GM18507 (cell line): ENCODE measurements around the gene KLF16.
"Not testable (repeated sequence)": the region's sequence is repeated elsewhere in the genome, so short reads cannot be mapped to it uniquely, and the experiment has no call there.

Experiments used
- DNase-seq: peaks from one replicate; pipeline ENCODE4 v3.0.0; 2011; ENCODE audit warnings: low read depth; ENCODE audit not compliant: insufficient read length; ENCODE audit errors: extremely low spot score
- FAIRE-seq: peaks from 2 replicates; lab custom pipeline; 2011; peaks lifted over from hg19 to GRCh38; lab: Jason Lieb, UNC

KLF16 gene

DNA sequence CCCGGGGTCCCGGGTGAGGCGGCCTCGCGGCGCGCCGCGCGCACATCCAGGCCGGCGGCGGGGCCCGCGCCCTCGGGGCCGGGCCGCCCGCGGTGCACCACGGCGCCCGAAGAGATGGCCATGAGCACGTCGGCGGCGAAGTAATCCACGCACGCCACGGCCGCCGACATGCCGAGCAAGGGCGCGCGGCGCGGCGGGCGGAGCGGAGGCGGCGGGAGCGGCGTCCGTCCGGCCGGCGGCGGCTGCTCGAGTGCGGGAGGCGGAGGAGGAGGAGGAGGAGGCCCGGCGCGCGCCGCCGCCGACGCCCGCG lies at the start of gene KLF16:
TSS of gene KLF16 (minus strand) at position 252 of the 310 bp plus-strand sequence. CDS start at position 170, 82 bp downstream.
- DNase-seq (no peak), FAIRE-seq (no peak)

DNA sequence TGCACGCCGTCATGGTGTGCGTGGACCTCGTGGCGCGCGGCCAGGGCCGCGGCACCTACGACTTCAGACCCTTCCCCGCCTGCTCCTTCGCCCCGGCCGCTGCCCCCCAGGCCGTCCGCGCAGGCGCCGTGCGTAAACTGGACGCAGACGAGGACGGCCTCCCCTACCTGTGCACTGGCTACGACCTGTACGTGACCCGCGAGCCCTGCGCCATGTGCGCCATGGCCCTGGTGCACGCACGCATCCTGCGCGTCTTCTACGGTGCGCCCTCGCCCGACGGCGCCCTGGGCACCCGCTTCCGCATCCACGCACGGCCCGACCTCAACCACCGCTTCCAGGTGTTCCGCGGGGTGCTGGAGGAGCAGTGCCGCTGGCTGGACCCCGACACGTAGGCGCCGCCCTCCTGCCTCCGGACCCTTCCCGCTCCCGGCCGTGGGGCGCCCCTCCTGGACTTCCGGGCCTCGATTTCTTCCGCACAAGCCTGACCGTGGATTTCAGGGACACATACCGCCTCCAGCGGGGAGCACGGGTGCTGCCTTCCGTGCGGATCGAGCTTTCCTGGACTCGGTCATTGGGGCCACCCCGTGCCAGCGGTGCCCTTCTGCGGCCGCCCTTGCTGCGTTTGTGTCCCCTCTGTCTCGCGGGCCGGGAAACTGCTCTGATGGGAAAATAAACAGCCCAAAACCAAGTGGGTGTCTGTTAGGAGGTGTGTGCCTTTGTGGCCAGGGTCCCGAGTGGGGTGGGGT lies 49.6 kb upstream of the KLF16 start:
- FAIRE-seq (no peak), DNase-seq (no peak)

DNA sequence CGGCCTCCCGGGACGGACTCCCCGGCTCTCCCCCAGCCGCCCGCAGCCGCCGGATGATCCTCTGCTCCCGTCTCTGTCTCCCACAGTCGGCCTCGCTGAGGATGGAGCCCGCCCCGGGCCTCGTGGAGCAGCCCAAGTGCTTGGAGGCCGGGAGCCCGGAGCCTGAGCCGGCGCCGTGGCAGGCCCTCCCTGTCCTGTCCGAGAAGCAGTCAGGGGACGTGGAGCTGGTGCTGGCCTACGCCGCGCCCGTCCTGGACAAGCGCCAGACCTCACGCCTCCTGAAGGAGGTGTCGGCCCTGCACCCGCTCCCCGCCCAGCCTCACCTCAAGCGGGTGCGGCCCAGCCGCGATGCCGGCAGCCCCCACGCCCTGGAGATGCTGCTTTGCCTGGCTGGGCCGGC lies 48.6 kb upstream of the KLF16 start:
- no peak for FAIRE-seq

DNA sequence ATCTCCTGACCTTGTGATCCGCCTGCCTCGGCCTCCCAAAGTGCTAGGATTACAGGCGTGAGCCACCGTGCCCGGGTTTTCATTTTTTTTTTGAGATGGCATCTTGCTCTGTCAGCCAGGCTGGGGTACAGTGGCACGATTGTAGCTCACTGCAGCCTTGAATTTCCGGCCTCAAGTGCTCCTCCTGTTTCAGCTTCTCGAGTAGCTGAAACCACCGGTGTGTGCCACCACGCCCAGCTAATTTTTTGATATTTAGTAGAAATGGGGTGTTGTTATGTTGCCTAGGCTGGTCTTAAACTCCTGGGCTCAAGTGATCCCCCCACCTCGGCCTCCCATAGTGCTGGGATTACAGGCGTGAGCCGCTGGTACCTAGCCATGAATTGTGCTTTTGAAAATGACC lies 47.7 kb upstream of the KLF16 start:
- DNase-seq = no peak
- FAIRE-seq = peak; percentile 50

More for the DNA sequence above, 48.6 kb upstream of the KLF16 start:
- no peak for DNase-seq

DNA sequence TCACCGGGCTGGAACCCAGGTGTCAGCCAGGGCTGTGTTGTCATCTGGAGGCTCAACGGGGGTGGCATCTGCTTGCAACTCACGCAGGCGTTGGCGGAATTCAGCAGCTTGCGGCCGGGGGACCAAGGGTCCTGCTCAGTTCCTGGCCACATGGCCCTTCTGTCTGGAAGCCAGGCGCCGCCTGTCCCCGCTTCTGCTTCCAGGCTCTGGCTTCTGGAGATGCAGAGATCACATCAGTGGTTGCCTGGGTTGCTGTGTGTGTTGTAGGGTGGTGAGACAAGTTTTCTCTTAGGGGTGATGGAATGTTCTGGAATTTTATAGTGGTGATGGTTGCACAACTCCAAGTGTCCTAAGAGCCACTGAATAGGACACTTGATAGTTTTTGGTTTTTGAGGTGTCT lies 46.8 kb upstream of the KLF16 start:
- DNase-seq = no peak
- FAIRE-seq = no peak

DNA sequence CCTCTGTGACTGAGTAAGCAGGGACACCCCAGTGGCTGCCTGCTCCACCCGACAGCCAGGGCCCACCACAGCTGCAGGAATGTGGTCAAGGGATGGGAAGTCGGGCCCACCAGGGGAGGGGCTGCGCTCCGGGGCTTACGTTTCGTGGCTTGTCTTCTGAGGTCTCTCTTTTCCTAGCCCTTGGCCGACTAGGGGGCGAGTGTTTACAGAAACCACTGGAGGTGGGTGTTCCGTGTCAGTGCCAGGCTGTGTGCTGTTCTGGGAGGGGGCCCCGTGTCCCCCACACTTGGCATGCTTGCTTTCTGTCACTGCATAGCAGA lies 46.3 kb upstream of the KLF16 start:
- DNase-seq (no peak), FAIRE-seq (no peak)

DNA sequence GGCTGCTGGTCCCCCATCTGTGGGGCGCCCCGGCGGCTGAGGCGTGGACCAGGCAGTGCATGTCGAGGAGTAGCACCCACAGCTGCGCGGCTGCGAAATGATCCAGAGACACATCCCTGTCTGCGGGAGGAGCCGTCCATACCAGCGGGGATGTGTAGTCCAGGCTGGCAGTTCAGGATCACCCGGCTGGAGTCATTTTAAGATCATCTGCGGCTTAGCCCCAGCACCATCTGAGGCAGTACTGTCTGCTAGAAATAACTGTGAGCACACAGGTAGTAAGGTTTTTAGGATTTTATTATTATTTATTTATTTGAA lies 44.9 kb upstream of the KLF16 start:
- DNase-seq (no peak), FAIRE-seq (no peak)

DNA sequence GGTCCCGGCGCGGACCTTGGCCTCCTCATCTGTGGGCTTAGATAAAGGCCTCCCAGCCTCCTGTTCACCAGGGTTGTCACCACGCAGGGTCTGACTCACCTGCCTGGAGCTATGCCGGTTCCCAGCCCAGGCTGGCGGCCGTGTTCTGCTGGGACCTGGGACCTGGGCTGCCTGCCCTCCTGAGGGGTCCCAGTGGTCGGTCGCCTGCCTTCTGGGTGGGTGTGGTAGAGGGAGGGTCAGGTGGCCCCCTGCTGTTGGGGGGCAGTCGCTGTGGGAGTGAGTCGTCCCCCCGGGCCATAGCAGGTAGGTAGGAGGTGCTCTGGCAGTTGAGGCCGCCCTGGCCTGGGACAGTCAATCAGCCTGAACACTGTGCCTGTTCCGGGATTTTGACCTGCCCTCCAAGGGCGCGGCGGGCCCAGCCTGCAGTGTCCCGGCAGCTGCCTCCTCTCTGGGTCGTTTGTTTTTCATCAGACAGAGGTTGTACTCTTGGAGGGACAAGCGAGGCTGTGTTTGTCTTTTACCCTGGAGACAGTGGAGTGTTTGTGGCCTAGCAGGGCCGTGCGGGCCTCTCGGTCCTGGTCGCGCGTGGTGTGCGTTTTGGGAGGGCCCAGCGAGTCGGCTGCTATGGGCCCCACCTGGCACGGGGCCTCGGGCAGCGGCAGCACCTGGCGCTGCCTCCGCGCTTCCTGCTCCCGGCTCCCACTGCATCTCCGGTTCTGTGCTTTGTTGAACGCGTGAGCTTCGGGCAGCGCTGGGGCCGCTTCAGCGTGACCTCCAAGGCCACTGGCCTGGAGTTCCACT lies 44.4 kb upstream of the KLF16 start:
- DNase-seq (no peak), FAIRE-seq (no peak)

DNA sequence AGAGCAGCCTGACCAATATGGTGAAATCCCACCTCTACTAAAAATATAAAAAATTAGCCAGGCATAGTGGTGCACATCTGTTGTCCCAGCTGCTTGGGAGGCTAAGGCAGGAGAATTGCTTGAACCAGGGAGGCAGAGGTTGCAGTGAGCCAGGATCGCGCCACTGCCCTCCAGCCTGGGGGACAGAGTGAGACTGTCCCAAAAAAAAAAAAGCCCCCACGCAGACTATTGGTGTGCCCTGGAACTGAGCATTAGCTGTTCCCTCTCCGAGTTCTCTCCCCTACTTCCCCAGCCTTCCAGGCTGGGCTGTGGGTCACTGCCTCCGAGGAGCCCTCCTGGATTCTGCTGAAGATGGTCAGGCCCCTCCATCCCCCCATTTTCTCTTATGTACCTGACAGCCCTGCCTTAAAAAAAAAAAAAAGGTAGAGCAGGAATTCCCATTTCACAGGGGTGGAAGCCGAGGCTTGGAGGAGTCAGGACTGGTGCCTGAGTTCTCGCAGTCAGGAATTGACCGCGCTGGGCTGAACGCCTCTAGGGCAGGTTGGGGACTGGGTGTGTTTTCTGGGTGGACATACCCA lies 43.7 kb upstream of the KLF16 start:
- FAIRE-seq (no peak), DNase-seq (no peak)

DNA sequence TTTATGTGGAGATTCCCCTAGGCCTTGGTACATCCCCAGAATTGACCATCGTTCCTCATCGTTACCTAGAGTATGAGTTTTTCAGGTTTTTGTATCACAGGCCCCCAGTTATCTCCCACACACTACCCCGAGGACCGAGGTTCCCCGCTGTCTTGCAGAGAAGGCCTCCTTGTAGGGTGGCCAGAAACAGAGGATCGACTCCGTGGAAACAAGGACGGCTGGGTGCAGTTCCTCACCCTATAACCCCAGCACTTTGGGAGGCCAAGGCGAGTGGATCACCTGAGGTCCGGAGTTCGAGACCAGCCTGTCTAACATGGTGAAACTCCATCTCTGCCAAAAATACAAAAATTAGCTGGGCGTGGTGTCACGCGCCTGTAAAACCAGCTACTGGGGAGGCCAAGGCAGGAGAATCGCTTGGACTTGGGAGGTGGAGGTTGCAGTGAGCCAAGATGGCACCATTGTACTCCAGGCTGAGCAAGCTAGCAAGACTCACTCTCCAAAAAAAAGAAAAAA lies 42.5 kb upstream of the KLF16 start:
- DNase-seq = no peak
- peak; percentile 5 for FAIRE-seq

DNA sequence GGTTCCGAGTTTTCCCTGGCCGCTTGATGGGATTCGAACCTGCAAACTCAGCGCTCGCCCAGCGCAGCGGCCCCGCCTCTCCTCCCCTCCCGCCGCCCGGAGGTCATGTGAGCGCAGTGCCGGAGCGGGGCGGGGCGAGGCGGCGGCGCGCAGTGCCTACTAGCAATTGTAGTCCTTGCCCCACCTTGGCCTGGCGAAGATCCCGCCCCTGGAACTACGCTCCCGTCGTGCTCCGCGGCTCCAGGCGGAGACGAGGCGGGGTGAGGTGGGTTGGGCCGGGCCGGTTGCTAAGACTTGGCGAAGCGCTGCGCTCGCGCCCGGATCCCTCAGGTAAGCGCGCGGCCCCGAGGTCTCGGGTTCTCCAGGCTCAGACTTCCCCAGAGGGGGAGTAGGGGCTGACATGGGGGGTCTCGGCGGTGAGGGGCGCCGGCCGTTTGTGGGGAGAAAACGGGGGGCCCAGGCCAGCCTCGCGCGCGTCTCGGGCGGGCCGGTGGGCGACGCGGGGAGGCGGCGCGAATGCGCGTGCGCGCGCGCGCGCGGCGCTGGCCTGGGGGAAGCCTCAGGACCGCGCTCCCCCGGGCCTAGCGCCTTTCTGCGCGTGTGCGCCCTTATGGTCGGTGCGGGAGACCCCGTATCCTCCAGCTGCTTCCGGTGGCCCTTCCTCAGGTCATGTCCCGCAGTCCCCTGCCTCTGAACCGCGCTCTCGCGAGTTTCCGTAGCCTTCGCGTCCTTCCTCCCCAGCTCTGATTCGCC lies 41.9 kb upstream of the KLF16 start, which contains the start of the genes ADAT3 and SCAMP4:
TSS of gene ADAT3 (plus strand) at position 290 of the 753 bp plus-strand sequence. CDS start 6,649 bp downstream, outside the sequence.
TSS of gene SCAMP4 (plus strand) at position 290 of the 753 bp plus-strand sequence. CDS start 9,621 bp downstream, outside the sequence.
- DNase-seq = peak; percentile 88
- FAIRE-seq = peak; percentile 99

DNA sequence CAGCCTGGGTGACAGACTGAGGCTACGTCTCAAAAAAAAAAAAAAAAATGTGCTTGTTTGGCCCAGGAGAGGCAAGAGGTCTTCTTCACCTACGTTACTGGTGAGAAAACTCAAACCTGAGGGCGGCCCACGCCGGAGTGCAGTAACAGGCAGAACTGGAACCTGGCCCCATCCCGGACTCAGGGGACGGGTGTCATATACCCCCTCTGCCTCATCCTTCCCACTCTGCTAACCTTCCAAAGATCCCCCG lies 41.4 kb upstream of the KLF16 start:
- FAIRE-seq (no peak), DNase-seq (no peak)

DNA sequence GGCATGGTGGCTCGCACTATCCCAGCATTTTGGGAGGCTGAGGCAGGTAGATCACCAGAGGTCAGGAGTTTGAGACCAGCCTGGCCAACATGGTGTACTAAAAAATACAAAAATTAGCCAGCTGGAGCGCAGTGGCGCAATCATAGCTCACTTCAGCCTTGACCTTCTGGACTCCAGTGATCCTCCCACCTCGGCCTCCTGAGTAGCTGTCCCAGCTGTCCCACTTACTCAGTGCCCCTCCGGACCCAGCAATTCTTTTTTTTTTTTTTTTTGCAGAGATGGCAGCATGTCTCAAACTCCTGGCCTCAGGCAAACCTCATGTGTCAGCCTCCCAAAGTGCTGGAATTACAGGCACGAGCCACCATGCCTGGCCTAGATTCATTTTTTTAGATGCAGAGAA lies 39.5 kb upstream of the KLF16 start:
- no peak for DNase-seq
- FAIRE-seq = no peak

DNA sequence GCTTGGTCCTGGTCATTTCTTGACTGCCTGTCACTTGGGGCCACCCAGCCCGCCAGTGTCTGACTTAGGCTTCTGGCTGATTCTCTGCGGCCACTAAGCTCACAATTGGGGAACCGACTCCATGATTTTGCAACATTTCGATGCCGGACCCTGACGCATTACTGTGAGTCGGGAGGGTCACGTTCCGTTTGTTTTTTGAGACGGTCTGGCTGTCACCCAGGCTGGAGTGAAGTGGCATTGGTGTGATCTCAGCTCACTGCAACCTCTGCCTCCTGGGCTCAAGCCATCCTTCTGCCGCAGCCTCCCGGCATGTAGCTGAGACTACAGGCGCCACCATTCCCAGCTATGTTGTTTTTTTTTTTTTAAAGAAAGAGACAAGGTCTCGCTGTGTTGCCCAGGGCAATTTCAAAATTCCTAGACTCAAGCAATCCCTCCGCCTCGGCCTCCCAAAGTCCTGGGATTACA lies 38.6 kb upstream of the KLF16 start:
- DNase-seq (no peak), FAIRE-seq (no peak)

DNA sequence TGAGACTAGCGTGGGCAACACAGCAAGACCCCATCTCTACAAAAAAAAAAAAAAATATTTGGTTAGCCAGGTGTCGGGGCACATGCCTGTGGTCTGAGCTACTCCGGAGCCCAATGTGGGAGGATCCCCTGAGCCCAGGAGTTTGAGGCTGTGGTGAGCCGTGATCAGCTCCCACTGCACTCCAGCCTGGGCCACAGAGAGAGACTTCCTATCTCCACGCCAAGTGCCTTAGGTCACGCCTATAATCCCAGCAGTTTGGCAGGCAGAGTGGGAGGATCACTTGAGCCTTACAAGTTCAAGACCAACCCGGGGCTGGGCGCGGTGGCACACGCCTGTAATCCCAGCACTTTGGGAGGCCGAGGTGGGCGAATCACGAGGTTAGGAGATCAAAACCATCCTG lies 33.1 kb upstream of the KLF16 start:
- DNase-seq = no peak
- peak; percentile 33 for FAIRE-seq

DNA sequence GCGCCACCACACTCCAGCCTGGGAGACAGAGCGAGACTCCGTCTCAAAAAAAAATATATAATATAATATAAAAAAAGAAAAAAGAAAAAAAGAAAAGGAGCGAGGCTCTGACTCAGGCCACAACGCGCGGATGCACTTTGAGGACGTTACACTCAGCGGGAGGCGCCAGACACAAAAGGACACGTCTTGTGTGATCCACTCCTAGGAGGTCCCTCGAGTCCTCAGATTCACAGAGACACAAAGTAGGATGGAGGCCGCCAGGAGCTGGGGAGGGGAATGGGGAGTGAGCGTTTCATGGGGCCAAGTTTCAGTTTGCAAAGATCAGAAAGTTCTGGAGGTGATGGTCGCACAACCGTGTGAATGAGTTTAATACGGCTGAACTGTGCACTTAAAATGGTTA lies 30.4 kb upstream of the KLF16 start:
- no peak for DNase-seq
- FAIRE-seq = no peak

DNA sequence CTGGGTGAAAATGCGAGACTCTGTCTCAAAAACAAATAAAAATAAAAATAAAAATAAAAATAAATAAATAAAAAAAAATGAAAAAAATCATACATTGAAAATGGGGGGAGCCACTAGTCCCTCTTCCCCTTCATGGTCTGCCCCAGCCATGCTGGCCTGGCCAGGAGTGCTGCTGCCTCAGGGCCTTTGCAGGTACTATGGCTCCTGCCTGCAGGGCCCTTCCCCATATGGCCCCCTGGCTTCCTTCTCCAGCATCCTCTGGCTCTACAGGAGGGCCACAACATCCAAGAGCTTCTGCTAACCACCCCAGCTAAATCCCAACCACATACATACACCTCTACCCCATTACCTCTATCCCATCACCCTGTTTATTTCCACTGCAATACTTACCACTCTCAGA lies 26.5 kb upstream of the KLF16 start:
- FAIRE-seq = no peak
- DNase-seq = no peak

DNA sequence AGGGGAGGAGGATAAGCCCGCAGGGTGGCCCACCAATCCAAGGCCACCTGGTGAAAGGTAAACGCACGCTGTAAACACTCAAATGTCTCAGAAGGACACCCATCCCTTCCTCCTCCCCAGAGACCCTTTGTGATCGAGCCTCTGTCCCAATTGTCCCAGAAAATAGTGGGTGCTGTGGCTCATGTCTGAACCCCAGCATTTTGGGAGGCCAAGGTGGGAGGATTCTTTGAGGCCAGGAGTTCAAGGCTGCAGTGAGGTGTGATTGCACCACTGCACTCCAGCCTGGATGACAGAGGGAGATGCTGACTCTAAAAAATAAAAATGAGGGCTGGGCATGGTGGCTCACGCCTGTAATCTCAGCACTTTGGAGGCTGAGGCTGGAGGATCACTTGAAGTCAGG lies 25.0 kb upstream of the KLF16 start:
- no peak for DNase-seq
- FAIRE-seq = no peak

DNA sequence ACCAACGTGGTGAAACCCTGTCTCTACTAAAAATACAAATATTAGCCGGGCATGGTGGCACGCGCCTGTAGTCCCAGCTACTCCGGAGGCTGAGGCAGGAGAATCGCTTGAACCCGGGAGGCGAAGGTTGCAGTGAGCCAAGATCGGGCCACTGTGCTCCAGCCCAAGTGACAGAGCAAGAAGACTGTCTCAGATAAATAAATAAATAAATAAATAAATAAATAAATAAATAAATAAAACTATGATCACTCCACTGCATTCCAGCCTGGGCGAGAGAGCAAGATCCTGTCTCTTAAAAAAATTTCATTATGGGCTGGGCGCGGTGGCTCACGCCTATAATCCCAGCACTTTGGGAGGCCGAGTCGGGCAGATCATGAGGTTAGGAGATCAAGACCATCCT lies 23.0 kb upstream of the KLF16 start:
- DNase-seq, FAIRE-seq: not testable (repeated sequence)
